Measurements from ENCODE around the gene UNK. TPM values are rescaled to one million over a fixed set of nuclear protein-coding genes. Genes with fewer than 3 reads are reported as not detected.

The UNK gene
- total RNA-seq, 1 experiment from 2014 or later = 35.4 TPM

DNA sequence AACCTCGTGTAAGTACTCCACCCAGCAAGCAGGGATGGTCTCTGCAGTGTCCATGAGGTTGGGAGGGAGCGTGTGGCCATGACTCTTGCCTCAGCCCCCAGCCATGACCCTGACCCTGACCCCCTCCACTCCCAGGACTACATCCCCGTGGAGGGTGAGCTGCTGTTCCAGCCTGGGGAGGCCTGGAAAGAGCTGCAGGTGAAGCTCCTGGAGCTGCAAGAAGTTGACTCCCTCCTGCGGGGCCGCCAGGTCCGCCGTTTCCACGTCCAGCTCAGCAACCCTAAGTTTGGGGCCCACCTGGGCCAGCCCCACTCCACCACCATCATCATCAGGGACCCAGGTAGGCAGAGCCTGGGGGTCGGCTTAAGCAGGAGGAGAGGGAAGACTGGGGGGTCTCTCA, 35.9 kb upstream of the UNK start (continued):
- TF ChIP-seq, protein P1, sequence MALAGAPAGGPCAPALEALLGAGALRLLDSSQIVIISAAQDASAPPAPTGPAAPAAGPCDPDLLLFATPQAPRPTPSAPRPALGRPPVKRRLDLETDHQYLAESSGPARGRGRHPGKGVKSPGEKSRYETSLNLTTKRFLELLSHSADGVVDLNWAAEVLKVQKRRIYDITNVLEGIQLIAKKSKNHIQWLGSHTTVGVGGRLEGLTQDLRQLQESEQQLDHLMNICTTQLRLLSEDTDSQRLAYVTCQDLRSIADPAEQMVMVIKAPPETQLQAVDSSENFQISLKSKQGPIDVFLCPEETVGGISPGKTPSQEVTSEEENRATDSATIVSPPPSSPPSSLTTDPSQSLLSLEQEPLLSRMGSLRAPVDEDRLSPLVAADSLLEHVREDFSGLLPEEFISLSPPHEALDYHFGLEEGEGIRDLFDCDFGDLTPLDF (CRISPR knock-in tag; IDR thresholded peaks at IDR 0.05) = no peak
- TF ChIP-seq, protein P2, sequence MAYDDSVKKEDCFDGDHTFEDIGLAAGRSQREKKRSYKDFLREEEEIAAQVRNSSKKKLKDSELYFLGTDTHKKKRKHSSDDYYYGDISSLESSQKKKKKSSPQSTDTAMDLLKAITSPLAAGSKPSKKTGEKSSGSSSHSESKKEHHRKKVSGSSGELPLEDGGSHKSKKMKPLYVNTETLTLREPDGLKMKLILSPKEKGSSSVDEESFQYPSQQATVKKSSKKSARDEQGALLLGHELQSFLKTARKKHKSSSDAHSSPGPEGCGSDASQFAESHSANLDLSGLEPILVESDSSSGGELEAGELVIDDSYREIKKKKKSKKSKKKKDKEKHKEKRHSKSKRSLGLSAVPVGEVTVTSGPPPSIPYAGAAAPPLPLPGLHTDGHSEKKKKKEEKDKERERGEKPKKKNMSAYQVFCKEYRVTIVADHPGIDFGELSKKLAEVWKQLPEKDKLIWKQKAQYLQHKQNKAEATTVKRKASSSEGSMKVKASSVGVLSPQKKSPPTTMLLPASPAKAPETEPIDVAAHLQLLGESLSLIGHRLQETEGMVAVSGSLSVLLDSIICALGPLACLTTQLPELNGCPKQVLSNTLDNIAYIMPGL (CRISPR knock-in tag; IDR thresholded peaks at IDR 0.05) = no peak

DNA sequence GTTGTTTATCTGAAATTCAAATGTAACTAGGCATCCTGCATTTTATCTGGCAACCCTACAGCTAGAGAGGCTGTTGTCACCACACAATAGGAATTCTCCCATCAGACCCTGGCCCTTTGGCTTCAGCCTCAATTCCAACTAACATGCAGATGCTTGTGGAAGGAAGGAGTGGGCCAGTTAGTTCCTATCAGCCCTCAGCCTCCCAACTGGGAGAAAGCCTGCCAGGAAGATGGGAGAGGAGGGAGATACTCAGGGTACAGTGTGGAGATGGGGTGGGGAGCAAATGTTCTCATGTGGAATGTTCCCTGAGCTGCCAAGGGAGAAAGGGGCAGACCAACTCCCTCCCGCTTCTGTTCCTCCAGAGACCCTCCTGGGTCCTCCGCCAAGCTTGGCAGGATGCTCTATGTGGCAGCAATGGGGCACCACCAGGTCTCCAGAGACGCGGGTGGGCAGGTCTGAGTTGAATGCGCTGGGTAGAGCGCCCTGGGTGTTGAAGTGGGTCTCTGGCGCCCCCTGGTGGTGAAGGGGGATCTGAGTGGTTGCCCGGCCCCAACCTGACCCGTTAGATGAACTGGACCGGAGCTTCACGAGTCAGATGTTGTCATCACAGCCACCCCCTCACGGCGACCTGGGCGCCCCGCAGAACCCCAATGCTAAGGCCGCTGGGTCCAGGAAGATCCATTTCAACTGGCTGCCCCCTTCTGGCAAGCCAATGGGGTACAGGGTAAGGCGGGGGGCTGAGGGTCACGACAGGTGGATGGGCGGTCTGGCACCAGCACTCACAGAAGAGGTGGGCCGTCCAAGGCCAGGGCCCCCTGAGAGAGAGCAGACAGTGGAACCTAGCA, 34.8 kb upstream of the UNK start:
- ChIA-PET POLR2A (interaction anchor here (1.0 kb wide), 1 partner anchor 12 kb away, joined by 3 read pairs; no protein-coding TSS in a partner anchor), CTCF (interaction anchor here (0.6 to 9.4 kb wide), 52 partner anchors 9 to 544 kb away, joined by 3 to 318 read pairs (median 4); partner anchors contain the start of genes GALK1, ITGB4, MIF4GD and NUP85)
- Mint-ChIP-seq H3K9me3 (no peaks in the 10 kb centered on the region), H3K36me3 (no peaks in the 10 kb centered on the region), H3K27ac (no peak overlapping the region), H3K4me1 (peaks cover 4% of the 10 kb centered on the region), H3K27me3 (ENCODE audit: low read depth) (peaks cover 7% of the 10 kb centered on the region), H3K4me3 (no peak overlapping the region)
- TF ChIP-seq GABPB1 (CRISPR knock-in tag; IDR thresholded peaks at IDR 0.05) (no peak), ZNF219 (CRISPR knock-in tag; IDR thresholded peaks at IDR 0.05; ENCODE audit: borderline replicate concordance) (no peak), TP53 (CRISPR knock-in tag; IDR thresholded peaks at IDR 0.05) (no peak)
- TF ChIP-seq, protein P3, sequence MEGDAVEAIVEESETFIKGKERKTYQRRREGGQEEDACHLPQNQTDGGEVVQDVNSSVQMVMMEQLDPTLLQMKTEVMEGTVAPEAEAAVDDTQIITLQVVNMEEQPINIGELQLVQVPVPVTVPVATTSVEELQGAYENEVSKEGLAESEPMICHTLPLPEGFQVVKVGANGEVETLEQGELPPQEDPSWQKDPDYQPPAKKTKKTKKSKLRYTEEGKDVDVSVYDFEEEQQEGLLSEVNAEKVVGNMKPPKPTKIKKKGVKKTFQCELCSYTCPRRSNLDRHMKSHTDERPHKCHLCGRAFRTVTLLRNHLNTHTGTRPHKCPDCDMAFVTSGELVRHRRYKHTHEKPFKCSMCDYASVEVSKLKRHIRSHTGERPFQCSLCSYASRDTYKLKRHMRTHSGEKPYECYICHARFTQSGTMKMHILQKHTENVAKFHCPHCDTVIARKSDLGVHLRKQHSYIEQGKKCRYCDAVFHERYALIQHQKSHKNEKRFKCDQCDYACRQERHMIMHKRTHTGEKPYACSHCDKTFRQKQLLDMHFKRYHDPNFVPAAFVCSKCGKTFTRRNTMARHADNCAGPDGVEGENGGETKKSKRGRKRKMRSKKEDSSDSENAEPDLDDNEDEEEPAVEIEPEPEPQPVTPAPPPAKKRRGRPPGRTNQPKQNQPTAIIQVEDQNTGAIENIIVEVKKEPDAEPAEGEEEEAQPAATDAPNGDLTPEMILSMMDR (IDR thresholded peaks at IDR 0.05) = peak; percentile 98
- TF ChIP-seq, protein P4, sequence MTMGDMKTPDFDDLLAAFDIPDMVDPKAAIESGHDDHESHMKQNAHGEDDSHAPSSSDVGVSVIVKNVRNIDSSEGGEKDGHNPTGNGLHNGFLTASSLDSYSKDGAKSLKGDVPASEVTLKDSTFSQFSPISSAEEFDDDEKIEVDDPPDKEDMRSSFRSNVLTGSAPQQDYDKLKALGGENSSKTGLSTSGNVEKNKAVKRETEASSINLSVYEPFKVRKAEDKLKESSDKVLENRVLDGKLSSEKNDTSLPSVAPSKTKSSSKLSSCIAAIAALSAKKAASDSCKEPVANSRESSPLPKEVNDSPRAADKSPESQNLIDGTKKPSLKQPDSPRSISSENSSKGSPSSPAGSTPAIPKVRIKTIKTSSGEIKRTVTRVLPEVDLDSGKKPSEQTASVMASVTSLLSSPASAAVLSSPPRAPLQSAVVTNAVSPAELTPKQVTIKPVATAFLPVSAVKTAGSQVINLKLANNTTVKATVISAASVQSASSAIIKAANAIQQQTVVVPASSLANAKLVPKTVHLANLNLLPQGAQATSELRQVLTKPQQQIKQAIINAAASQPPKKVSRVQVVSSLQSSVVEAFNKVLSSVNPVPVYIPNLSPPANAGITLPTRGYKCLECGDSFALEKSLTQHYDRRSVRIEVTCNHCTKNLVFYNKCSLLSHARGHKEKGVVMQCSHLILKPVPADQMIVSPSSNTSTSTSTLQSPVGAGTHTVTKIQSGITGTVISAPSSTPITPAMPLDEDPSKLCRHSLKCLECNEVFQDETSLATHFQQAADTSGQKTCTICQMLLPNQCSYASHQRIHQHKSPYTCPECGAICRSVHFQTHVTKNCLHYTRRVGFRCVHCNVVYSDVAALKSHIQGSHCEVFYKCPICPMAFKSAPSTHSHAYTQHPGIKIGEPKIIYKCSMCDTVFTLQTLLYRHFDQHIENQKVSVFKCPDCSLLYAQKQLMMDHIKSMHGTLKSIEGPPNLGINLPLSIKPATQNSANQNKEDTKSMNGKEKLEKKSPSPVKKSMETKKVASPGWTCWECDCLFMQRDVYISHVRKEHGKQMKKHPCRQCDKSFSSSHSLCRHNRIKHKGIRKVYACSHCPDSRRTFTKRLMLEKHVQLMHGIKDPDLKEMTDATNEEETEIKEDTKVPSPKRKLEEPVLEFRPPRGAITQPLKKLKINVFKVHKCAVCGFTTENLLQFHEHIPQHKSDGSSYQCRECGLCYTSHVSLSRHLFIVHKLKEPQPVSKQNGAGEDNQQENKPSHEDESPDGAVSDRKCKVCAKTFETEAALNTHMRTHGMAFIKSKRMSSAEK (CRISPR knock-in tag; IDR thresholded peaks at IDR 0.05; ENCODE audit: borderline replicate concordance) = no peak
- DNase-seq (ENCODE audit: low spot score) = peak; percentile 91
- peak; percentile 67 for ATAC-seq

DNA sequence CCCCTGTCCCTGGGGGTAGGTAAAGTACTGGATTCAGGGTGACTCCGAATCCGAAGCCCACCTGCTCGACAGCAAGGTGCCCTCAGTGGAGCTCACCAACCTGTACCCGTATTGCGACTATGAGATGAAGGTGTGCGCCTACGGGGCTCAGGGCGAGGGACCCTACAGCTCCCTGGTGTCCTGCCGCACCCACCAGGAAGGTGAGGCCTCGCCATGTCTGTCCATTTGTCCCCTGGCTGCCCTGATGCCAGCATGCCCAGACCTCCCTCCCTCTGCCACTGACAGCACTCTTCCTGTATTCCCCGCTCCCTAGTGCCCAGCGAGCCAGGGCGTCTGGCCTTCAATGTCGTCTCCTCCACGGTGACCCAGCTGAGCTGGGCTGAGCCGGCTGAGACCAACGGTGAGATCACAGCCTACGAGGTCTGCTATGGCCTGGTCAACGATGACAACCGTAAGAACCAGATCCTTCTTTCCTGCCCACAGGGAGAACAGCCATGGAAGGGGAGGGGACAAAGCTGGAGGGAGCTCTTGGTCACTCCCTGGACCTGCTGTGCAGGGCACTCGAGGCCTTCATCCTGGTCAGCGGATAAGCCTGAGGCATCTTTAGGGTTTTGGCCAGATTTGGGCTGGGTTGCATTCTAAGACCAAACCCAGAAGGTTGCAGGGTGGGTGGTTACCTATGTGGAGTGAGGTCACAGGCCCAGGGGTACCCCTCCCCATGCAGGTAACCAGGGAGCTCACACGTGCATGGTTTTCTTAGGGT, 33.8 kb upstream of the UNK start:
- Mint-ChIP-seq H3K27ac (no peak overlapping the region; the same call in none of the 2 replicates), H3K9me3 (no peaks in the 10 kb centered on the region), H3K27me3 (ENCODE audit: low read depth) (peaks cover 8% of the 10 kb centered on the region), H3K4me1 (peaks cover 6% of the 10 kb centered on the region), H3K4me3 (no peak overlapping the region), H3K36me3 (no peaks in the 10 kb centered on the region)
- ATAC-seq (no peak), DNase-seq (ENCODE audit: low spot score) (no peak)
- TF ChIP-seq ZNF121 (CRISPR knock-in tag; IDR thresholded peaks at IDR 0.05) = no peak
- POLR2A ChIA-PET = interaction anchor here (0.5 kb wide), 1 partner anchor 41 kb away, joined by 4 read pairs; no protein-coding TSS in a partner anchor
- CTCF ChIA-PET = interaction anchor here (0.7 to 9.4 kb wide), 21 partner anchors 11 to 546 kb away, joined by 3 to 318 read pairs (median 11); partner anchors contain the start of genes GALK1, ITGB4, NUP85 and RECQL5

Data from WTC11 (cell line).